Left ventricle myocardium superior (tissue), 1 donor: ENCODE data around the gene ERV3-1. TPM values are rescaled to one million over a fixed set of nuclear protein-coding genes. Genes with fewer than 3 reads are reported as not detected.
A peak's percentile ranks its signal among the peaks of the same experiment; 100 is the strongest.
"Not testable (repeated sequence)": the region's sequence is repeated elsewhere in the genome, so short reads cannot be mapped to it uniquely, and the experiment has no call there.

ENCODE experiments used
- ATAC-seq: fragments of 200-7000 bp; cut with Tn5 transposase; one replicate; pipeline ENCODE4 v1.9.1; 2020; ENCODE audit warnings: mild to moderate bottlenecking, moderate library complexity
- DNase-seq: peaks from one replicate; pipeline ENCODE4 v3.0.0-alpha.2; 2020
- intact Hi-C: fragments of 100-400 bp; cut with micrococcal nuclease; formaldehyde crosslinking; loops from one replicate; pipeline ENCODE4 v1.11.0; 2022
- total RNA-seq: library from RNA; stranded (reverse); fragmentation: NEBNext Ultra II Directional; extraction: Animal tissue kit (Norgen Biotek cat#: 25700); gene quantifications from one replicate; pipeline ENCODE4 v1.2.1, GENCODE V29; 2021
- donor health status: DM: no; HTN: yes; CAD: no; lungs with severe emphysema.

The ERV3-1 gene
- total RNA-seq, 1 donor from 2014 or later, result 5.8 TPM

GRCh38 chr7:65004575-65004974 lies 1.9 kb downstream of the ERV3-1 start:
- intact Hi-C loops, result no loop called here
- ATAC-seq (no peak), DNase-seq (no peak)

- intact Hi-C loops, result no loop called here
- DNase-seq, result no peak
- ATAC-seq, result no peak
Observed at GRCh38 chr7:65002972-65003585, 3.4 kb downstream of the ERV3-1 start.

GRCh38 chr7:65001291-65001814 lies 5.1 kb downstream of the ERV3-1 start:
- DNase-seq (no peak), ATAC-seq (no peak)
- intact Hi-C loops, result no loop called here

GRCh38 chr7:64999165-65000004 lies 7.1 kb downstream of the ERV3-1 start:
- DNase-seq (no peak), ATAC-seq (peak; percentile 5)
- intact Hi-C loops, result no loop called here

GRCh38 chr7:64998865-64999164 lies 7.7 kb downstream of the ERV3-1 start:
- intact Hi-C loops, result no loop called here
- no peak for ATAC-seq
- no peak for DNase-seq

GRCh38 chr7:64997927-64998391 lies 8.5 kb downstream of the ERV3-1 start:
- peak; percentile 82 for ATAC-seq
- no peak for DNase-seq
- intact Hi-C loops, result no loop called here

- ATAC-seq (peak; percentile 80), DNase-seq (no peak)
- intact Hi-C loops, result no loop called here
Observed at GRCh38 chr7:64997164-64997908, 9.2 kb downstream of the ERV3-1 start.

GRCh38 chr7:64996305-64996704 lies 10.2 kb downstream of the ERV3-1 start:
- DNase-seq, result no peak
- intact Hi-C loops, result no loop called here
- no peak for ATAC-seq

GRCh38 chr7:64993901-64994300 lies 12.6 kb downstream of the ERV3-1 start:
- ATAC-seq (no peak), DNase-seq (no peak)
- intact Hi-C loops, result no loop called here

GRCh38 chr7:64992971-64993370 lies 13.5 kb downstream of the ERV3-1 start:
- ATAC-seq, result no peak
- intact Hi-C loops, result no loop called here

GRCh38 chr7:64990936-64991335 lies 15.6 kb downstream of the ERV3-1 start, which contains the start of gene ZNF117:
TSS of gene ZNF117 (minus strand) at chr7:64991036.
- intact Hi-C loops, result no loop called here
- DNase-seq (no peak), ATAC-seq (no peak)

More at GRCh38 chr7:64992971-64993370, 13.5 kb downstream of the ERV3-1 start:
- DNase-seq, result no peak

GRCh38 chr7:64990216-64990615 lies 16.3 kb downstream of the ERV3-1 start:
- ATAC-seq (no peak), DNase-seq (no peak)
- intact Hi-C loops, result no loop called here

GRCh38 chr7:64978497-64979203 lies 27.8 kb downstream of the ERV3-1 start:
- DNase-seq (no peak), ATAC-seq (no peak)
- intact Hi-C loops, result no loop called here

GRCh38 chr7:64965594-64965993 lies 40.9 kb downstream of the ERV3-1 start:
- intact Hi-C loops, result no loop called here
- no peak for DNase-seq
- no peak for ATAC-seq

- DNase-seq (no peak), ATAC-seq (no peak)
- intact Hi-C loops, result no loop called here
Observed at GRCh38 chr7:64959072-64959747, 47.3 kb downstream of the ERV3-1 start.

- intact Hi-C loops, result loop anchor here (5.0 kb wide), 1 partner anchor 356 kb away; no protein-coding TSS in a partner anchor
- no peak for DNase-seq
- peak; percentile 45 for ATAC-seq
Observed at GRCh38 chr7:64951250-64951848, 55.1 kb downstream of the ERV3-1 start.

- not testable (repeated sequence) for DNase-seq, ATAC-seq
- intact Hi-C loops, result loop anchor here (5.0 kb wide), 1 partner anchor 357 kb away; no protein-coding TSS in a partner anchor
Observed at GRCh38 chr7:64950673-64951072, 55.8 kb downstream of the ERV3-1 start.

GRCh38 chr7:64948774-64949173 lies 57.7 kb downstream of the ERV3-1 start:
- DNase-seq, ATAC-seq, intact Hi-C loops: not testable (repeated sequence)
